ENCODE measurements around the gene NABP2. TPM values are rescaled to one million over a fixed set of nuclear protein-coding genes. Genes with fewer than 3 reads are reported as not detected.

Gene NABP2
- total and polyA plus RNA-seq, 2 donors (not counting 3 experiments of a cell fraction or from before 2014, with no cell fraction given): 42.4 to 59.7 TPM

GRCh38 chr12:56221757-56222530, 2.2 kb upstream of the NABP2 start, which contains the start of gene RNF41:
TSS of gene RNF41 (minus strand) at chr12:56221922. CDS start at chr12:56214047, 7,875 bp downstream.
- peak; percentile 97 for FAIRE-seq
- intact Hi-C loops (cut with micrococcal nuclease): no loop called here

More at GRCh38 chr12:56221757-56222530, 2.2 kb upstream of the NABP2 start, which contains the start of gene RNF41:
- Histone ChIP-seq H3K4me1 (ENCODE audit: control insufficient read depth, extremely low read depth, insufficient read depth, low read length) (peaks cover 19% of the 10 kb centered on the region), H4K20me1 (replicated peaks; ENCODE audit: control insufficient read depth, extremely low read depth, insufficient read depth, low read length) (no peaks in the 10 kb centered on the region), H3K79me2 (ENCODE audit: control insufficient read depth, insufficient read depth, low read length) (peaks cover 23% of the 10 kb centered on the region), H3K36me3 (ENCODE audit: control insufficient read depth in 2 of 2, extremely low read depth in 1 of 2, insufficient read depth in 2 of 2, low read length in 2 of 2) (no peaks in the 10 kb centered on the region), H3K27ac (ENCODE audit: insufficient read depth, low read depth, low read length) (peak within 1 kb of the TSS; percentile 95), H3K9me3 (replicated peaks; ENCODE audit: control insufficient read depth, insufficient read depth, low read length) (no peaks in the 10 kb centered on the region), H2AFZ (ENCODE audit: low read depth, low read length) (peak within 1 kb of the TSS; percentile 57), H3K4me2 (ENCODE audit: insufficient read depth, low read length) (peak within 1 kb of the TSS; percentile 71), H3K27me3 (ENCODE audit: control insufficient read depth in 2 of 2, insufficient read depth in 2 of 2, low read length in 2 of 2) (no peaks in the 10 kb centered on the region), H3K9me1 (replicated peaks; ENCODE audit: control insufficient read depth, extremely low read depth, insufficient read depth, low read length) (no peaks in the 10 kb centered on the region), H3K4me3 (replicated peaks in 1 of 3; ENCODE audit: insufficient read depth in 1 of 3, low read depth in 1 of 3, low read length in 3 of 3) (peak within 1 kb of the TSS; percentile 80 to 93 (median 82)), H3K9ac (replicated peaks; ENCODE audit: extremely low read depth, insufficient read depth, low read length) (peak within 1 kb of the TSS; percentile 94)
- TF ChIP-seq EZH2 (IDR thresholded peaks at IDR 0.05; ENCODE audit: borderline replicate concordance, low read depth, low read length, severe bottlenecking): no peak
- peak; percentile 3 for TF ChIP-seq MAX (IDR thresholded peaks at IDR 0.05; ENCODE audit: insufficient read depth, insufficient read length)
- TF ChIP-seq POLR2A (IDR thresholded peaks at IDR 0.05; ENCODE audit: low read depth, low read length): peak; percentile 90
- TF ChIP-seq, protein P1, sequence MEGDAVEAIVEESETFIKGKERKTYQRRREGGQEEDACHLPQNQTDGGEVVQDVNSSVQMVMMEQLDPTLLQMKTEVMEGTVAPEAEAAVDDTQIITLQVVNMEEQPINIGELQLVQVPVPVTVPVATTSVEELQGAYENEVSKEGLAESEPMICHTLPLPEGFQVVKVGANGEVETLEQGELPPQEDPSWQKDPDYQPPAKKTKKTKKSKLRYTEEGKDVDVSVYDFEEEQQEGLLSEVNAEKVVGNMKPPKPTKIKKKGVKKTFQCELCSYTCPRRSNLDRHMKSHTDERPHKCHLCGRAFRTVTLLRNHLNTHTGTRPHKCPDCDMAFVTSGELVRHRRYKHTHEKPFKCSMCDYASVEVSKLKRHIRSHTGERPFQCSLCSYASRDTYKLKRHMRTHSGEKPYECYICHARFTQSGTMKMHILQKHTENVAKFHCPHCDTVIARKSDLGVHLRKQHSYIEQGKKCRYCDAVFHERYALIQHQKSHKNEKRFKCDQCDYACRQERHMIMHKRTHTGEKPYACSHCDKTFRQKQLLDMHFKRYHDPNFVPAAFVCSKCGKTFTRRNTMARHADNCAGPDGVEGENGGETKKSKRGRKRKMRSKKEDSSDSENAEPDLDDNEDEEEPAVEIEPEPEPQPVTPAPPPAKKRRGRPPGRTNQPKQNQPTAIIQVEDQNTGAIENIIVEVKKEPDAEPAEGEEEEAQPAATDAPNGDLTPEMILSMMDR (IDR thresholded peaks at IDR 0.05; ENCODE audit: extremely low read depth in 1 of 2, insufficient read depth in 1 of 2, low read depth in 1 of 2, low read length in 2 of 2): peak in 1 of 2 donors; percentile 25
- no peak for TF ChIP-seq MYC (IDR thresholded peaks at IDR 0.05; ENCODE audit: low read depth, low read length)
- TF ChIP-seq POLR2AphosphoS5 (IDR thresholded peaks at IDR 0.05; ENCODE audit: insufficient read depth, low read depth, low read length): peak; percentile 89
- ChIA-PET POLR2A (interaction anchor here (0.6 to 3.2 kb wide), 13 partner anchors 10 to 227 kb away, joined by 3 to 37 read pairs (median 6); partner anchors contain the start of genes ANKRD52, CNPY2, ESYT1 and SMARCC2), CTCF (interaction anchor here (0.8 to 4.0 kb wide), 21 partner anchors 10 to 484 kb away, joined by 3 to 75 read pairs (median 6); partner anchors contain the start of genes ANKRD52, ESYT1, SMARCC2 and ZC3H10)
- peak; percentile 98 for DNase-seq (ENCODE audit: low read depth, low spot score)
- TSS peak; percentile 72 for BruUV-seq (replicated peaks)
- dilution Hi-C loops (cut with MboI; ENCODE audit: extremely low pct_ligation_motif_present, low sequenced_read_pairs): no loop called here

All from endothelial cell of umbilical vein (primary cell).